HepG2 (cell line): ENCODE measurements around the gene RNASE8. TPM values are rescaled to one million over a fixed set of nuclear protein-coding genes. Genes with fewer than 3 reads are reported as not detected.

Experiments
- AKAP8 ChIP-seq: sonication (generic); formaldehyde crosslinking; IDR thresholded peaks from 2 replicates; pipeline ENCODE4 v1.5.1; 2020; ENCODE audit warnings: mild to moderate bottlenecking, missing genetic modification reagents
- DNMT1 ChIP-seq: sonication (generic); formaldehyde crosslinking; IDR thresholded peaks from 2 replicates; pipeline ENCODE4 v1.5.1; 2020; ENCODE audit warnings: mild to moderate bottlenecking, missing genetic modification reagents
- GABPA ChIP-seq, 2 experiments: IDR thresholded peaks; 2 replicates each; pipeline ENCODE4 v1.6.1; 2011 to 2016; ENCODE audit warnings: low read depth in 2 of 2, low read length in 1 of 2, missing biosample characterization in 1 of 2, missing genetic modification characterization in 1 of 2
- IRF9 ChIP-seq: sonication (generic); formaldehyde crosslinking; IDR thresholded peaks from 2 replicates; pipeline ENCODE4 v1.8.0; 2022; ENCODE audit warnings: missing genetic modification reagents, mild to moderate bottlenecking, borderline replicate concordance
- NONO ChIP-seq, 2 experiments: fragments of 450-650 bp in 1 of 2; sonication (generic) in 1 of 2; formaldehyde crosslinking in 1 of 2; IDR thresholded peaks in 1 of 2; conservative IDR thresholded peaks in 1 of 2; 2 replicates each; pipeline versions ENCODE4 v1.6.1 to v1.8.0; 2017 to 2022; ENCODE audit warnings: mild to moderate bottlenecking in 1 of 2, missing genetic modification reagents in 1 of 2, moderate library complexity in 1 of 2
- PATZ1 ChIP-seq: sonication (generic); formaldehyde crosslinking; IDR thresholded peaks from 2 replicates; pipeline ENCODE4 v1.4.0; 2020; ENCODE audit warnings: missing genetic modification reagents
- POGZ ChIP-seq: sonication (generic); formaldehyde crosslinking; IDR thresholded peaks from 2 replicates; pipeline ENCODE4 v1.4.0; 2020; ENCODE audit warnings: mild to moderate bottlenecking, missing genetic modification reagents
- REPIN1 ChIP-seq: sonication (generic); formaldehyde crosslinking; IDR thresholded peaks from 2 replicates; pipeline ENCODE4 v1.8.0; 2022; ENCODE audit warnings: missing genetic modification reagents, low read depth, mild to moderate bottlenecking, borderline replicate concordance
- XRCC5 ChIP-seq: fragments of 200-400 bp; formaldehyde crosslinking; optimal IDR thresholded peaks from 2 replicates; pipeline ENCODE3; 2017; ENCODE audit warnings: mild to moderate bottlenecking, low read length
- ZBTB7B ChIP-seq: sonication (generic); formaldehyde crosslinking; IDR thresholded peaks from 2 replicates; pipeline ENCODE4 v1.4.0; 2020; ENCODE audit warnings: missing genetic modification reagents
- ZMAT3 ChIP-seq: sonication (generic); formaldehyde crosslinking; conservative IDR thresholded peaks from 2 replicates; pipeline ENCODE4 v1.7.0; 2021; ENCODE audit warnings: missing genetic modification reagents
- ZMYM2 ChIP-seq: sonication (generic); formaldehyde crosslinking; IDR thresholded peaks from 2 replicates; pipeline ENCODE4 v1.8.0; 2022; ENCODE audit warnings: mild to moderate bottlenecking, missing genetic modification reagents
- ZNF333 ChIP-seq: sonication (generic); formaldehyde crosslinking; IDR thresholded peaks from 2 replicates; pipeline ENCODE4 v1.4.0; 2020; ENCODE audit warnings: mild to moderate bottlenecking, missing genetic modification reagents, borderline replicate concordance
- ZNF589 ChIP-seq: sonication (generic); formaldehyde crosslinking; conservative IDR thresholded peaks from 2 replicates; pipeline ENCODE4 v1.8.0; 2022; ENCODE audit warnings: mild to moderate bottlenecking, moderate library complexity, missing genetic modification reagents
- ZNF598 ChIP-seq: sonication (generic); formaldehyde crosslinking; IDR thresholded peaks from 2 replicates; pipeline ENCODE4 v1.5.1; 2020; ENCODE audit warnings: mild to moderate bottlenecking, missing genetic modification reagents, borderline replicate concordance
- ZNF784 ChIP-seq: sonication (generic); formaldehyde crosslinking; IDR thresholded peaks from 2 replicates; pipeline ENCODE4 v1.5.1; 2020; ENCODE audit warnings: missing genetic modification reagents, mild to moderate bottlenecking, borderline replicate concordance
- ZNF816 ChIP-seq: sonication (generic); formaldehyde crosslinking; IDR thresholded peaks from 2 replicates; pipeline ENCODE4 v1.8.0; 2022; ENCODE audit warnings: missing genetic modification reagents, mild to moderate bottlenecking, borderline replicate concordance
- polyA plus RNA-seq, 8 experiments: library from polyadenylated mRNA; depleted of rRNA in 3 of 8; stranded (reverse) in 7 of 8; unstranded in 1 of 8; fragments of >200 nt; fragmentation: Illumina TruSeq in 4 of 8; extraction: Trizol in 4 of 8; gene quantifications; 2 replicates each; pipeline versions ENCODE4 v1.2.1 to v1.2.3, GENCODE V29; 2011 to 2016; ENCODE audit warnings: low read depth in 4 of 8, missing spikeins in 1 of 8, mixed read lengths in 1 of 8; ENCODE audit not compliant: insufficient read depth in 1 of 8
- total RNA-seq, 5 experiments: library from RNA; depleted of rRNA; stranded (reverse); fragments of >200 nt; fragmentation: Illumina TruSeq; extraction: Trizol; gene quantifications; 2 replicates each; pipeline ENCODE4 v1.2.3, GENCODE V29; 2016; ENCODE audit warnings: low read depth in 1 of 5
- TF ChIP-seq, protein P1 (sequence below): sonication (generic); formaldehyde crosslinking; IDR thresholded peaks from 2 replicates; pipeline ENCODE4 v1.8.0; 2022; ENCODE audit warnings: low read depth, missing genetic modification reagents

The RNASE8 gene
- total and polyA plus RNA-seq, 2 of the 13 experiments (the other 11 are each of a cell fraction or from before 2014, with no cell fraction given): not detected

GRCh38 chr14:21090194-21090939 is 32.7 kb downstream of the RNASE8 start (continued):
- TF ChIP-seq, protein P1, sequence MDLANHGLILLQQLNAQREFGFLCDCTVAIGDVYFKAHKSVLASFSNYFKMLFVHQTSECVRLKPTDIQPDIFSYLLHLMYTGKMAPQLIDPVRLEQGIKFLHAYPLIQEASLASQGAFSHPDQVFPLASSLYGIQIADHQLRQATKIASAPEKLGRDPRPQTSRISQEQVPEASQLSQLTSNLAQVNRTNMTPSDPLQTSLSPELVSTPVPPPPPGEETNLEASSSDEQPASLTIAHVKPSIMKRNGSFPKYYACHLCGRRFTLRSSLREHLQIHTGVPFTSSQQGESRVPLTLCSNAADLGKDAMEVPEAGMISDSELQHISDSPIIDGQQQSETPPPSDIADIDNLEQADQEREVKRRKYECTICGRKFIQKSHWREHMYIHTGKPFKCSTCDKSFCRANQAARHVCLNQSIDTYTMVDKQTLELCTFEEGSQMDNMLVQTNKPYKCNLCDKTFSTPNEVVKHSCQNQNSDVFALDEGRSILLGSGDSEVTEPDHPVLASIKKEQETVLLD (CRISPR knock-in tag): peak; percentile 39; the same call in 1 of the 2 replicates
- TF ChIP-seq POGZ (CRISPR knock-in tag) (peak; percentile 69), ZNF589 (CRISPR knock-in tag) (0 out of 2 replicates have a peak, but pooled peaks have one; percentile 38), DNMT1 (CRISPR knock-in tag) (0 out of 2 replicates have a peak, but pooled peaks have one; percentile 28), REPIN1 (peak; percentile 52; the same call in 1 of the 2 replicates), GABPA (IDR thresholded peaks at IDR 0.05; ENCODE audit: low read depth, low read length) (no peak), GABPA (CRISPR knock-in tag; IDR thresholded peaks at IDR 0.05; ENCODE audit: low read depth) (0 out of 2 replicates have a peak, but pooled peaks have one; percentile 11), ZMYM2 (CRISPR knock-in tag) (peak; percentile 60; the same call in 1 of the 2 replicates), ZNF816 (no peak), ZNF598 (CRISPR knock-in tag) (0 out of 2 replicates have a peak, but pooled peaks have one; percentile 34), ZNF784 (CRISPR knock-in tag) (0 out of 2 replicates have a peak, but pooled peaks have one; percentile 44), AKAP8 (CRISPR knock-in tag) (0 out of 2 replicates have a peak, but pooled peaks have one; percentile 78), PATZ1 (CRISPR knock-in tag) (peak; percentile 61), ZMAT3 (CRISPR knock-in tag) (0 out of 2 replicates have a peak, but pooled peaks have one; percentile 28), NONO (IDR thresholded peaks at IDR 0.05) (no peak), NONO (CRISPR knock-in tag; conservative IDR thresholded peaks at IDR 0.05) (peak; percentile 83), IRF9 (CRISPR knock-in tag) (0 out of 2 replicates have a peak, but pooled peaks have one; percentile 63), XRCC5 (peak; percentile 25), ZNF333 (peak; percentile 47; the same call in 1 of the 2 replicates), ZBTB7B (CRISPR knock-in tag) (peak; percentile 43)
